Urothelium cell line (cell line): ENCODE data around the gene SHB.
A peak's percentile ranks its signal among the peaks of the same experiment; 100 is the strongest.
"Not testable (repeated sequence)": the region's sequence is repeated elsewhere in the genome, so short reads cannot be mapped to it uniquely, and the experiment has no call there.

ENCODE experiments used
- DNase-seq: peaks from one replicate; pipeline ENCODE4 v3.0.0; 2011; ENCODE audit warnings: low spot score, mixed read lengths
- FAIRE-seq: peaks from 2 replicates; lab custom pipeline; 2011; peaks lifted over from hg19 to GRCh38; lab: Jason Lieb, UNC

SHB gene

DNA sequence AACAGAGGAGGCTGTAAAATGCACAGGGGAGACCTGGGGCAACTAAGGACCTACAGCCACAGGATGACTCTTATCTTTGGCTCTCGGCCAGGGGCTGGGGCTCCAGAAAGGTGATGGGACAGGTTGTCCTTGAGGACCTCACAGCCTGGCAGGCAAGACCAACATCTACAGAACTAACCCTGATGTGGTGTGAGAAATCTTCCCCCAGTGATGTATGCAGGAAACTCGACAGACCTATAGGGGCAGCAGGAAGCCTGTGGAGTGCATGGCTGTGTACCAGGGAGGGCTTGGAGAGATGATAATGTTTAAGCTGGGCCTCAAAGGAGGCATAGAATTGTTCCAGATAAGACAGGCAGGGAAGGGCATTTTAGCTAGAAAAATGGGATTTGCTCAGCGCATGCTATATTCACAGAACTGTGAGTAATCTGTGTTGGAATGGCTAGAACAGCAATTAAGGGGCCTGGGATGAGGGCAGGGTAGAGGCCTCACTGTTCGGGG is 96.6 kb downstream of the SHB start:
- DNase-seq (no peak), FAIRE-seq (no peak)

- no peak for FAIRE-seq
- no peak for DNase-seq
These were observed 97.3 kb downstream of the SHB start for GRCh38 chr9:37971691-37972090.

GRCh38 chr9:37971108-37971459 is 97.9 kb downstream of the SHB start:
- peak; percentile 32 for FAIRE-seq
- DNase-seq, result no peak

- DNase-seq, result no peak
- FAIRE-seq, result no peak
These were observed 98.5 kb downstream of the SHB start for GRCh38 chr9:37970301-37971107.

DNA sequence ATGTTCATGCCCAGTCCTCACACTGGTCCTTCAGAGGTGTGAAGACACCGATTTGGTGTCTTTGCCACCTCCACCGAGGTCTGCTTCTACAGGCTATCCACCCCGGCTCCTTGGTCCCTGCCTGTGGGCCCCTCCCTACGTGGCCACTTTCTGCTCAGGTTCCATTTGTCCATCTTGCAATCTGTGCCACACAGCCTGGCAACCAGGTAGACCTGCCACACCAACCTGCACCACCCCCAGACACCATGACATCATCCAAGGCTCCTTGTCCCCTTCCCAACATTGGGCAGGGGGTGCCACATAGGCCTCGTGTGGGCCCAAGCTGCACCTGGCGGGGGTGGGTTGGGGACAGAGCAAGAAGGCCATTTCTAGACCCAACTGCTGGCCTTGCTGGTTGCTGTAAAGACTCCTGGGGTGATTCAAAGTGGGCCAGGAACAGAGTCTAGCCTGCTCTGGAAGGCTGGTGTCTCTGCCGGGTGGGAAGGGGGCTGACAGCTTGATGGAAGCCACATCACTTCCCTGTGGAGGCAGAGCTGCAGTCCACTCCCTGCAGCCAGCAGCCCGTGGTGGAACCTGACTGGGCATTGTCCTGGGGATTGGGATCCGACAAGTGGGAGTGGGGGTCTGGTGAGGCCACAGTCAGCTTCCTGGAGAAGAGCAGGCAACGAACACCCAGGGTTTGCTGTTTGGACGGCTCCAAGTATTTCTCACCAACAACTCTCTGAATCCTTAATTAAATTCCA is 99.3 kb downstream of the SHB start:
- no peak for DNase-seq
- no peak for FAIRE-seq

DNA sequence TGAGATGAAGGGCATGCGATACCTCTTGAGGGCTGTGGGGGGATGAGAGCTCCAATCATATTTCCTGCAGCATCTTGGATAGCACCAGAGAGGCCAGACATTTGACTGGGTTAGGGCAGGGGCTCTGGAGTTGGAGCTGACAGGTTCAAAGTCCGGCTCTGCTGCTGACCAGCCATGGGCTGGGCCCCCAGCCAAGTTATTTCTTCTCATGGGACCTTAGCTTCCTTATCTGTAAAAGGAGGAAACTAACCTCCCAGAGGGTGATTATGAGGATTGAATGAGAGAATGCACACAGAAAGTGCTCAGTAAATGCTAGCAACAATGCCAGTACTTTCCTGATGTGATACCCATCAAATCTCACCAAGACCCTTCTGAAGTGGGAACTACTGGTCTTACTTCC is 99.9 kb downstream of the SHB start:
- DNase-seq (no peak), FAIRE-seq (no peak)

- DNase-seq (no peak), FAIRE-seq (no peak)
These were observed 100.8 kb downstream of the SHB start for GRCh38 chr9:37968228-37968701.

GRCh38 chr9:37967761-37968080 is 101.3 kb downstream of the SHB start:
- no peak for FAIRE-seq

GRCh38 chr9:37967014-37967760 is 101.8 kb downstream of the SHB start:
- no peak for FAIRE-seq

More at GRCh38 chr9:37967761-37968080, 101.3 kb downstream of the SHB start:
- DNase-seq, result no peak

GRCh38 chr9:37966412-37967013 is 102.5 kb downstream of the SHB start:
- no peak for FAIRE-seq
- DNase-seq, result no peak

More at GRCh38 chr9:37967014-37967760, 101.8 kb downstream of the SHB start:
- DNase-seq, result no peak

DNA sequence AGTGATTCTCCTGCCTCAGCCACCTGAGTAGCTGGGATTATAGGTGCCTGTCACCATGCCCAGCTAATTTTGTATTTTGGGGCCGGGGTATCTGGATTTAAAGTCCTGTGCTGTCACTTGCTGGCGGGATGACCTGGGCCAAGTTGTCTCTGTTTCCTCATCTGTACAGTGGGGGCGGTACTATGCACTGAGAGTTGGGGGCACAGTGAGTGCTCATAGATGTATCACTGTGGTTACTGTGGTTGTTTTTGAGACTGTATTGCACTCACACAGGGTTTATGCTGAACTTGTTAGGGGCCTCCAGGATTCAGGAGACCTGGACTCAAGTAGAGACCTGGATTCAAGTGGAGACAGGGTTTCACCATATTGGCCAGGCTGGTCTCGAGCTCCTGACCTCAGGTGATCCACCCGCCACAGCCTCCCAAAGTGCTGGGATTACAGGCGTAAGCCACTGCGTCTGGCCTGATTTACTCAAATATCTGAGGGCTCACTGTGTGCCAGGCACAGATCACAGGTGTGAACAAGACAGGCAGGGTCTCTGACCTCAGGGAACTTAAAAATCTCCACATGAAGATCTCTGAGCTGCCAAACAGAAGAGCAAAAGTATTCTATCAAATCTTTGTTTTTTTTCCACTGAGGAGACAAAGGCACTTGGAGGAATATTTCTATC is 103.2 kb downstream of the SHB start:
- DNase-seq, FAIRE-seq: not testable (repeated sequence)

- FAIRE-seq (no peak), DNase-seq (no peak)
These were observed 103.9 kb downstream of the SHB start for GRCh38 chr9:37965116-37965515.

GRCh38 chr9:37964740-37965081 is 104.3 kb downstream of the SHB start:
- DNase-seq (no peak), FAIRE-seq (no peak)

DNA sequence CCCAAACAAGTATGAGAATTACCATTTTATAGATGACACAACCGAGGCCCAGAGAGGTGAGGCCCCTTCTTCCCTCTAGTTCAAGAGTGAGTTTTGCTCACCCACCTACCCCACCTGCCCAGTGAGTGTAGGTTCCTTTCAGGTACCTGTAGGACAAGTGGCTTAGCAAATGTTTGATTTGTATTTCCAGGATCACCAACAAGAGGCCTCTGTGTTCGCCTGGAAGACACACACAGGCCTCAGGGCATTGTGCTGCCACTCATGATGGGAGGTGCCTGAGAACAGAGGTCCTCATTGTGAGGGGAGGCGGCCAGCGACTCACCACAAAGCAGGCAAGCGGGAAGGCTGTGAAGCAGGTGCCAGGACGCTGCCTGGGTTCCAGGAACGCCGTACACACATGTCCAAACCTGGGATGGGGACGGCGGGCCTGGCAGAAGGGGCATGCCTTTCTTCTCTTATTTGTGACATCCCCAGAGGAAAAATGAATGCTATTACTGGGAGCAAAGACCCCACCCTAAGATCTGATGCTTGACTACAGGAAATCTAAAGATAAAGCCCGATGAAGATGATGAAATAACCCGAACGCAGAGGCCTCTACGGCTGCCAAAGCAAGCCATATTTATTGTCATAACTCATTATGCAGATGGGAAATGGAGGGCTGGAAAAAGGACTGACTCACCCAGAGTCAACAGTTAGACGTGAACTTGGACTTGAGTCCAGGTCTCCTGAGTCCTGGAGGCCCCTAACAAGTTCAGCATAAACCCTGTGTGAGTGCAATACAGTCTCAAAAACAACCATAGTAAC is 104.9 kb downstream of the SHB start:
- peak; percentile 47 for DNase-seq
- FAIRE-seq, result no peak

DNA sequence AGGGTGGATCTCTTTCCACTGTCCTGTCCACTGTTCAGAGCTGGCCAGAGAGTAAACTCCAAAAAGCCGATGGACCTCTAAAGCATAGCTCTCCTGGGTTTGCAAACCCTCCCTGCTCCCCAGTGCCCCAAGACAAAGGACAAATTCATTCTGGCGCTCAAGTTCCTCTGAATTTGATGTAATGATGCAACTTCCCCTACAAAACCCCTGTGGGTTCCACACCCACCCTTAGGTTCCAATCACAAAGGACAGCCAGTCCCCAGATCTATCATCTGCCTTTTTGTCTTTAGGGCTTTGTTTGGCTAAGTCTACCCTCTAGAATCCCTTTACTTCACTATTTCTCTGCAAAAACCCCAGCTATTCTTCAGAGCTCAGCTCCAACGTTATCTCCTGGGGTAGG is 107.7 kb downstream of the SHB start:
- no peak for DNase-seq
- FAIRE-seq, result no peak

DNA sequence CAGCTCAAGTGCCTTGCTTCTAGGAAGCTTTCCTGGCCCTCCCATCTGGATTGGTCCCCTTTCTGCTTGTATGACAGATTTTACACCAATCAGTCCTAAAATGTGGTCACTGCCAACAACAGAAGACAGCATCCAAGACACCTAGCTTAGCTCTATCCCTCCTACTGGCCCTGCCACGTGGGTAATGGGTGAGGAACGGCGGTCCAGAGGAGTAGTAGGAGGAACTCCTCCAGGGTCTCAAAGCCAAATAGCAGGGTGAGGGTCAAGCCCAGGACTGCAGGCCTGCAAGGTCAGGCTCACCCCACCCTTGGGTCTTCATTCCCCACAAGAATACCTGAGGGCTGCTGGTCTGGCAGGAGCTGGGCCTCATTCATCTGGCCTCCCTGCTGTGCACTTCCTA is 108.4 kb downstream of the SHB start:
- FAIRE-seq (no peak), DNase-seq (no peak)

GRCh38 chr9:37959976-37960375 is 109.1 kb downstream of the SHB start:
- FAIRE-seq (no peak), DNase-seq (no peak)

- DNase-seq (no peak), FAIRE-seq (no peak)
These were observed 110.9 kb downstream of the SHB start for GRCh38 chr9:37958154-37958553.

DNA sequence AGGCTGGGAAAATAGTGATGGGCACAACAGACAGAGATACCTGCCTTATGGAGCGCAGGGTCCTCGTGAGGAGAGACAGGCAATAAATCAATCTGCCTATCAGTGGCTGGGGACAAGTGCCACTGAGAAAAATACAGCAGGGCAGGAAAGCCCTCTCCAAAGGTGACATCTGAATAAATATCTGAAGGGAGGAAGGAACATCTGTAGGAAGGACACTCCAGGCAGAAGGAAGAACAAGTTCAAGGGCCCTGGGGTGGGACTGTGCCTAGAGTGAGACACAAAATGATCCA is 111.4 kb downstream of the SHB start:
- FAIRE-seq (no peak), DNase-seq (no peak)
